Calu3 (cell line): ENCODE measurements around the gene ID3. TPM values are rescaled to one million over a fixed set of nuclear protein-coding genes. Genes with fewer than 3 reads are reported as not detected.

Experiments used
- BruUV-seq: library from RNA; stranded (reverse); fragments of 400-500 nt; replicated peaks from 2 replicates; lab custom pipeline; 2021; lab: Mats Ljungman, UMichigan
- CTCF ChIA-PET: fragments of 300-600 bp; sonication (Branson Sonifier 250); formaldehyde crosslinking; loops from one replicate; lab custom pipeline; 2022; ENCODE audit warnings: antibody characterized with exemption; lab: Charles Lee
- DNase-seq: peaks from one replicate; pipeline ENCODE4 v3.0.0; 2022
- H3K27ac Mint-ChIP-seq: one replicate; pipeline ENCODE4 v1.8.0; 2022; ENCODE audit warnings: mixed read lengths; ENCODE audit not compliant: unreplicated experiment
- H3K27me3 Mint-ChIP-seq: one replicate; pipeline ENCODE4 v1.8.0; 2022; ENCODE audit warnings: mixed read lengths; ENCODE audit not compliant: unreplicated experiment
- H3K36me3 Mint-ChIP-seq: one replicate; pipeline ENCODE4 v1.8.0; 2022; ENCODE audit warnings: mild to moderate bottlenecking, moderate library complexity, mixed read lengths; ENCODE audit not compliant: insufficient read depth, unreplicated experiment
- H3K4me1 Mint-ChIP-seq: one replicate; pipeline ENCODE4 v1.8.0; 2022; ENCODE audit warnings: mild to moderate bottlenecking, low read depth, mixed read lengths; ENCODE audit not compliant: unreplicated experiment
- H3K4me3 Mint-ChIP-seq: one replicate; pipeline ENCODE4 v1.8.0; 2022; ENCODE audit warnings: mild to moderate bottlenecking, low read depth, moderate library complexity, mixed read lengths; ENCODE audit not compliant: unreplicated experiment
- H3K9me3 Mint-ChIP-seq: one replicate; pipeline ENCODE4 v1.8.0; 2022; ENCODE audit warnings: low read depth, mixed read lengths; ENCODE audit not compliant: unreplicated experiment
- CTCF ChIP-seq: fragments of 200-600 bp; IDR thresholded peaks from one replicate; pipeline ENCODE4 v1.8.0; 2022; ENCODE audit warnings: antibody characterized with exemption; ENCODE audit not compliant: unreplicated experiment
- intact Hi-C: fragments of 100-400 bp; cut with micrococcal nuclease; formaldehyde crosslinking; loops from one replicate; pipeline ENCODE4 v1.10.0; 2022; ENCODE audit not compliant: unreplicated experiment
- total RNA-seq: library from RNA; stranded (reverse); gene quantifications from 2 replicates; pipeline ENCODE4 v1.2.3, GENCODE V29; 2022

The ID3 gene
- total RNA-seq, 1 experiment from 2014 or later: 25.2 TPM

GRCh38 chr1:23515905-23516304 lies 43.4 kb downstream of the ID3 start:
- intact Hi-C loops: no loop called here
- H3K36me3 Mint-ChIP-seq: peaks cover 11% of the 10 kb centered on the region
- CTCF ChIA-PET: interaction anchor here (0.5 kb wide), 1 partner anchor 9 kb away, joined by 3 read pairs; no protein-coding TSS in a partner anchor
- H3K9me3 Mint-ChIP-seq: no peaks in the 10 kb centered on the region
- no peak overlapping the region for H3K4me3 Mint-ChIP-seq
- no TSS peak for BruUV-seq
- H3K27ac Mint-ChIP-seq: no peak overlapping the region
- no peaks in the 10 kb centered on the region for H3K27me3 Mint-ChIP-seq
- no peak for TF ChIP-seq CTCF
- H3K4me1 Mint-ChIP-seq: no peaks in the 10 kb centered on the region
- DNase-seq: no peak

- Mint-ChIP-seq H3K27ac (no peak overlapping the region), H3K4me3 (no peak overlapping the region), H3K36me3 (peaks cover 11% of the 10 kb centered on the region), H3K27me3 (no peaks in the 10 kb centered on the region), H3K9me3 (no peaks in the 10 kb centered on the region), H3K4me1 (no peaks in the 10 kb centered on the region)
- CTCF ChIA-PET: interaction anchor here (0.7 kb wide), 1 partner anchor 13 kb away, joined by 3 read pairs; no protein-coding TSS in a partner anchor
- TF ChIP-seq CTCF: no peak
- intact Hi-C loops: no loop called here
- BruUV-seq: no TSS peak
- no peak for DNase-seq
These were observed 45.1 kb downstream of the ID3 start for GRCh38 chr1:23514111-23514679.

- no peak overlapping the region for H3K27ac Mint-ChIP-seq
- no peaks in the 10 kb centered on the region for H3K27me3 Mint-ChIP-seq
- H3K9me3 Mint-ChIP-seq: no peaks in the 10 kb centered on the region
- H3K36me3 Mint-ChIP-seq: peaks cover 7% of the 10 kb centered on the region
- no peak for TF ChIP-seq CTCF
- CTCF ChIA-PET: no interaction called here
- intact Hi-C loops: no loop called here
- no peaks in the 10 kb centered on the region for H3K4me1 Mint-ChIP-seq
- DNase-seq: no peak
- BruUV-seq: no TSS peak
- no peak overlapping the region for H3K4me3 Mint-ChIP-seq
These were observed 49.4 kb downstream of the ID3 start for GRCh38 chr1:23509896-23510295.

Other genes starting within 250 kb of the ID3 start
- 126 TPM in 2 replicates for gene HNRNPR, start 215.2 kb downstream of the ID3 start, total RNA-seq
- gene ZNF436, start 189.7 kb downstream of the ID3 start, total RNA-seq: 5.8 and 6.1 TPM in 2 replicates
- gene TCEA3, start 134.8 kb downstream of the ID3 start, total RNA-seq: 1.5 and 2.7 TPM in 2 replicates
- 2.9 and 3.5 TPM in 2 replicates for gene ASAP3, start 75.3 kb downstream of the ID3 start, total RNA-seq
- 6.2 and 8.1 TPM in 2 replicates for gene E2F2, start 28.3 kb downstream of the ID3 start, total RNA-seq
- gene RPL11, start 132.3 kb upstream of the ID3 start, total RNA-seq: 588 and 622 TPM in 2 replicates
- 32.4 and 36.5 TPM in 2 replicates for gene ELOA, start 184.0 kb upstream of the ID3 start, total RNA-seq
- 30.6 and 33.0 TPM in 2 replicates for gene PITHD1, start 218.9 kb upstream of the ID3 start, total RNA-seq
- 52.0 and 66.5 TPM in 2 replicates for gene LYPLA2, start 231.6 kb upstream of the ID3 start, total RNA-seq
- gene GALE, start 241.3 kb upstream of the ID3 start, total RNA-seq: 76.7 and 97.9 TPM in 2 replicates